PFSK-1 (cell line): ENCODE measurements around the gene PGBD5.

Source experiments
- FOXP2 ChIP-seq: optimal IDR thresholded peaks from 2 replicates; pipeline ENCODE3; 2011; ENCODE audit warnings: borderline replicate concordance, control low read depth, inconsistent platforms; ENCODE audit not compliant: insufficient read depth; ENCODE audit errors: extremely low read length, extremely low read depth
- POLR2AphosphoS5 ChIP-seq: IDR thresholded peaks from 2 replicates; pipeline ENCODE4 v1.6.1; 2012; ENCODE audit warnings: low read depth, mild to moderate bottlenecking, control low read depth, low read length, moderate library complexity
- REST ChIP-seq, 2 experiments: IDR thresholded peaks; 2 replicates each; pipeline versions ENCODE4 v1.6.1 to v1.8.0; 2011 to 2012; ENCODE audit warnings: low read depth in 2 of 2, low read length in 2 of 2, control low read depth in 1 of 2, inconsistent platforms in 1 of 2, mild to moderate bottlenecking in 1 of 2, moderate library complexity in 1 of 2; ENCODE audit not compliant: insufficient read depth in 1 of 2
- SIN3A ChIP-seq: IDR thresholded peaks from 2 replicates; pipeline ENCODE4 v1.6.1; 2012; ENCODE audit warnings: mild to moderate bottlenecking, low read length, moderate library complexity, borderline replicate concordance; ENCODE audit not compliant: insufficient read depth
- TAF1 ChIP-seq: IDR thresholded peaks from 2 replicates; pipeline ENCODE4 v1.6.1; 2012; ENCODE audit warnings: low read length, control low read depth, borderline replicate concordance; ENCODE audit not compliant: insufficient read depth

DNA sequence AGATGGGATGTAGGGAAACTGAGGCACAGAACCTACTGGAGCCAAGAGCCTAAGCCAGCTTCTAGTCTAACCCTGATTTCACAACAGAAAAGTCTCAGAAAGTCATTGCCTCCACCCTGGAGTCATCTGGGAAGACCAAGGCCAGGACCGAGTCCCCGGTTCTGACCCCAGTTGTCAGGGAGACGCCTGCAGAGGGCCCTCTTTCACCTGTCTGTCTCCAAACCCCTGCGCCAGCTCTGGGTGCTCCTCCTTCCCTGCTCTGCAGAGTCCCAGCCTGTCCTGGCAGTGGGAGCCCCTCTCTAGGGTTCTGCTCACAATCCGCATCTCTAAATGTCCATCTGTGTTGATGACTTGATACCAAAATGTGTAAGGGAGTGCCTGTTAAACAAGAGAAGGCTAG is 149.7 kb downstream of the PGBD5 start:
- TF ChIP-seq POLR2AphosphoS5 = no peak
- TF ChIP-seq SIN3A = no peak
- no peak for TF ChIP-seq TAF1
- TF ChIP-seq REST (IDR thresholded peaks at IDR 0.05; ENCODE audit: insufficient read depth in 1 of 2, low read depth in 2 of 2, low read length in 2 of 2) = no peak
- TF ChIP-seq FOXP2 = no peak
